PC-9 (cell line): ENCODE measurements around the gene F11R.

Source experiments
- CTCF ChIP-seq: fragments of 200-600 bp; sonication (generic); conservative IDR thresholded peaks from 2 replicates; pipeline ENCODE4 v1.6.1; 2017; ENCODE audit warnings: mixed run types, antibody characterized with exemption, mild to moderate bottlenecking, moderate library complexity
- EZH2 ChIP-seq: fragments of 200-600 bp; sonication (generic); IDR thresholded peaks from 2 replicates; pipeline ENCODE4 v1.8.0; 2017; ENCODE audit warnings: antibody characterized with exemption, low read depth

- TF ChIP-seq CTCF (peak; percentile 43; the same call in 1 of the 2 replicates), EZH2 (no peak)
Observed at GRCh38 chr1:160993544-160994193, 27.3 kb downstream of the F11R start.
